ENCODE data around the gene ALDH1L1.
A peak's percentile ranks its signal among the peaks of the same experiment; 100 is the strongest.

Gene ALDH1L1

GRCh38 chr3:126136428-126137220 is 43.8 kb downstream of the ALDH1L1 start:
- FAIRE-seq (no peak), DNase-seq (ENCODE audit: insufficient read length) (no peak)
- no peak for TF ChIP-seq POLR2A (IDR thresholded peaks at IDR 0.05; ENCODE audit: low read depth, low read length)
- no peak for TF ChIP-seq TAF1 (IDR thresholded peaks at IDR 0.05; ENCODE audit: borderline replicate concordance, low read depth, low read length)
- TF ChIP-seq POLR2AphosphoS5 (IDR thresholded peaks at IDR 0.05; ENCODE audit: low read depth, low read length): no peak

GRCh38 chr3:126135406-126136076 is 44.8 kb downstream of the ALDH1L1 start:
- no peak for FAIRE-seq
- TF ChIP-seq POLR2A (IDR thresholded peaks at IDR 0.05; ENCODE audit: low read depth, low read length) (no peak), TAF1 (IDR thresholded peaks at IDR 0.05; ENCODE audit: borderline replicate concordance, low read depth, low read length) (no peak), POLR2AphosphoS5 (IDR thresholded peaks at IDR 0.05; ENCODE audit: low read depth, low read length) (no peak)

GRCh38 chr3:126135071-126135405 is 45.3 kb downstream of the ALDH1L1 start:
- FAIRE-seq (no peak), DNase-seq (ENCODE audit: insufficient read length) (no peak)
- TF ChIP-seq POLR2A (IDR thresholded peaks at IDR 0.05; ENCODE audit: low read depth, low read length) (no peak), POLR2AphosphoS5 (IDR thresholded peaks at IDR 0.05; ENCODE audit: low read depth, low read length) (no peak), TAF1 (IDR thresholded peaks at IDR 0.05; ENCODE audit: borderline replicate concordance, low read depth, low read length) (no peak)

More at GRCh38 chr3:126135406-126136076, 44.8 kb downstream of the ALDH1L1 start:
- no peak for DNase-seq (ENCODE audit: insufficient read length)

- DNase-seq (ENCODE audit: insufficient read length) (peak; percentile 46), FAIRE-seq (peak; percentile 74)
- TF ChIP-seq TAF1 (IDR thresholded peaks at IDR 0.05; ENCODE audit: borderline replicate concordance, low read depth, low read length) (no peak), POLR2A (IDR thresholded peaks at IDR 0.05; ENCODE audit: low read depth, low read length) (no peak), POLR2AphosphoS5 (IDR thresholded peaks at IDR 0.05; ENCODE audit: low read depth, low read length) (no peak)
These were observed 46.0 kb downstream of the ALDH1L1 start for GRCh38 chr3:126134219-126134975.

- FAIRE-seq: no peak
- no peak for TF ChIP-seq POLR2A (IDR thresholded peaks at IDR 0.05; ENCODE audit: low read depth, low read length)
- no peak for TF ChIP-seq POLR2AphosphoS5 (IDR thresholded peaks at IDR 0.05; ENCODE audit: low read depth, low read length)
- no peak for TF ChIP-seq TAF1 (IDR thresholded peaks at IDR 0.05; ENCODE audit: borderline replicate concordance, low read depth, low read length)
- DNase-seq (ENCODE audit: insufficient read length): no peak
These were observed 46.8 kb downstream of the ALDH1L1 start for GRCh38 chr3:126133606-126134005.

GRCh38 chr3:126132751-126133511 is 47.5 kb downstream of the ALDH1L1 start:
- FAIRE-seq: no peak
- no peak for TF ChIP-seq POLR2A (IDR thresholded peaks at IDR 0.05; ENCODE audit: low read depth, low read length)
- DNase-seq (ENCODE audit: insufficient read length): no peak

- no peak for TF ChIP-seq POLR2AphosphoS5 (IDR thresholded peaks at IDR 0.05; ENCODE audit: low read depth, low read length)
- no peak for TF ChIP-seq POLR2A (IDR thresholded peaks at IDR 0.05; ENCODE audit: low read depth, low read length)
- no peak for TF ChIP-seq TAF1 (IDR thresholded peaks at IDR 0.05; ENCODE audit: borderline replicate concordance, low read depth, low read length)
- no peak for FAIRE-seq
These were observed 48.3 kb downstream of the ALDH1L1 start for GRCh38 chr3:126131881-126132750.

GRCh38 chr3:126130981-126131745 is 49.2 kb downstream of the ALDH1L1 start:
- TF ChIP-seq POLR2AphosphoS5 (IDR thresholded peaks at IDR 0.05; ENCODE audit: low read depth, low read length): no peak
- TF ChIP-seq TAF1 (IDR thresholded peaks at IDR 0.05; ENCODE audit: borderline replicate concordance, low read depth, low read length): no peak
- TF ChIP-seq POLR2A (IDR thresholded peaks at IDR 0.05; ENCODE audit: low read depth, low read length): no peak
- FAIRE-seq (no peak), DNase-seq (ENCODE audit: insufficient read length) (no peak)

More at GRCh38 chr3:126131881-126132750, 48.3 kb downstream of the ALDH1L1 start:
- no peak for DNase-seq (ENCODE audit: insufficient read length)

GRCh38 chr3:126130081-126130855 is 50.1 kb downstream of the ALDH1L1 start:
- TF ChIP-seq TAF1 (IDR thresholded peaks at IDR 0.05; ENCODE audit: borderline replicate concordance, low read depth, low read length) (no peak), POLR2A (IDR thresholded peaks at IDR 0.05; ENCODE audit: low read depth, low read length) (no peak), POLR2AphosphoS5 (IDR thresholded peaks at IDR 0.05; ENCODE audit: low read depth, low read length) (no peak)
- FAIRE-seq (no peak), DNase-seq (ENCODE audit: insufficient read length) (no peak)
